Posterior vena cava (tissue), 2 donors: ENCODE measurements around the gene AKAP3. TPM values are rescaled to one million over a fixed set of nuclear protein-coding genes. Genes with fewer than 3 reads are reported as not detected.

Source experiments
- total RNA-seq, 2 donors: library from RNA; stranded (reverse); fragmentation: NEBNext Ultra II Directional; extraction: Animal tissue kit (Norgen Biotek cat#: 25700); gene quantifications; one replicate each; pipeline ENCODE4 v1.2.1, GENCODE V29; 2021
- donor health status: DM: yes; HTN: yes; CAD: no.
- donor health status: DM: yes; HTN: yes; CAD: no.

AKAP3 gene
- total RNA-seq, 2 donors from 2014 or later = 1.2 TPM

Other genes starting within 250 kb of the AKAP3 start
- not detected for gene FGF6, start 203.2 kb downstream of the AKAP3 start, total RNA-seq
- gene RAD51AP1, start 110.2 kb downstream of the AKAP3 start, total RNA-seq = 1 to 10 TPM; 1.0 to 1.7 TPM
- 10 to 100 TPM; 26.9 to 37.5 TPM for gene DYRK4, start 86.8 kb downstream of the AKAP3 start, total RNA-seq
- 10 to 100 TPM; 57.0 to 67.1 TPM for gene NDUFA9, start 63 bp upstream of the AKAP3 start, total RNA-seq
- 1 to 10 TPM; 1.9 to 2.6 TPM for gene GALNT8, start 71.3 kb upstream of the AKAP3 start, total RNA-seq